HepG2 (cell line): ENCODE measurements around the gene HEPHL1. TPM values are rescaled to one million over a fixed set of nuclear protein-coding genes. Genes with fewer than 3 reads are reported as not detected.

Experiments used
- ATAC-seq: fragments of 200-7000 bp; cut with Tn5 transposase; 3 replicates; pipeline ENCODE4 v1.9.1; 2020; ENCODE audit warnings: mild to moderate bottlenecking, moderate library complexity
- BruUV-seq: library from RNA; stranded (reverse); fragments of 400-500 nt; replicated peaks from 2 replicates; lab custom pipeline; 2021; lab: Mats Ljungman, UMichigan
- CTCF ChIA-PET: fragments of 300-600 bp; formaldehyde crosslinking; extraction: SDS; loops from one replicate; lab custom pipeline; 2021; ENCODE audit warnings: low total read pairs, inconsistent platforms, low intra/inter-chr PET ratio; lab: Yijun Ruan, JAX
- POLR2A ChIA-PET: fragments of 350-600 bp; sonication (Branson Sonifier 250); formaldehyde crosslinking; loops from one replicate; lab custom pipeline; 2020; ENCODE audit warnings: antibody characterized with exemption, inconsistent platforms; lab: Yijun Ruan, JAX
- DNase-seq: peaks from one replicate; pipeline ENCODE4 v3.0.0-alpha.2; 2015; ENCODE audit warnings: low spot score
- FAIRE-seq: peaks from 3 replicates; lab custom pipeline; 2011; peaks lifted over from hg19 to GRCh38; lab: Jason Lieb, UNC
- H2AFZ ChIP-seq: one replicate; pipeline ENCODE4 v1.6.1; 2011; ENCODE audit warnings: low read length, inconsistent platforms
- H3K27ac ChIP-seq: fragments of 300-600 bp; 3 replicates; pipeline ENCODE4 v1.8.0; 2011; ENCODE audit warnings: mixed run types, mild to moderate bottlenecking, mixed read lengths, low read length, inconsistent platforms; ENCODE audit not compliant: insufficient read depth; ENCODE audit errors: extremely low read length
- H3K27me3 ChIP-seq, 2 experiments: fragments of 200-600 bp in 1 of 2; 2 replicates in 1 of 2; 3 replicates in 1 of 2; pipeline versions ENCODE4 v1.6.0 to v1.8.0; 2011; ENCODE audit warnings: low read length in 2 of 2, mild to moderate bottlenecking in 2 of 2, moderate library complexity in 2 of 2, inconsistent platforms in 1 of 2; ENCODE audit not compliant: insufficient read depth in 2 of 2, control insufficient read depth in 1 of 2
- H3K36me3 ChIP-seq, 2 experiments: fragments of 200-600 bp in 1 of 2; replicated peaks in 1 of 2; 2 replicates in 1 of 2; 3 replicates in 1 of 2; pipeline versions ENCODE4 v1.5.1 to v1.8.0; 2011; ENCODE audit warnings: low read length in 2 of 2, inconsistent platforms in 1 of 2; ENCODE audit not compliant: insufficient read depth in 2 of 2, control insufficient read depth in 1 of 2
- H3K4me1 ChIP-seq: 2 replicates; pipeline ENCODE4 v1.5.1; 2012; ENCODE audit warnings: low read length, inconsistent platforms; ENCODE audit not compliant: insufficient read depth
- H3K4me2 ChIP-seq: 2 replicates; pipeline ENCODE4 v1.6.0; 2011; ENCODE audit warnings: low read depth, low read length, inconsistent platforms
- H3K4me3 ChIP-seq, 3 experiments: fragments of 200-600 bp in 1 of 3; sonication (generic), shearing (Covaris generic) in 1 of 3; replicated peaks in 1 of 3; 2 replicates each; pipeline ENCODE4 v1.5.1; 2011 to 2016; ENCODE audit warnings: low read length in 3 of 3, inconsistent platforms in 2 of 3, low read depth in 2 of 3, mild to moderate bottlenecking in 2 of 3, control low read depth in 1 of 3, mixed read lengths in 1 of 3; ENCODE audit not compliant: insufficient read depth in 1 of 3
- H3K79me2 ChIP-seq: one replicate; pipeline ENCODE4 v1.6.1; 2011; ENCODE audit warnings: low read length, inconsistent platforms; ENCODE audit not compliant: insufficient read depth
- H3K9ac ChIP-seq: 2 replicates; pipeline ENCODE4 v1.6.0; 2011; ENCODE audit warnings: mild to moderate bottlenecking, low read depth, low read length, inconsistent platforms; ENCODE audit not compliant: insufficient read depth
- H3K9me3 ChIP-seq: 2 replicates; pipeline ENCODE4 v1.5.1; 2012; ENCODE audit warnings: mild to moderate bottlenecking, low read length
- H4K20me1 ChIP-seq: 2 replicates; pipeline ENCODE4 v1.6.0; 2011; ENCODE audit warnings: inconsistent platforms, mild to moderate bottlenecking, low read length, moderate library complexity; ENCODE audit not compliant: insufficient read depth
- ESRRA ChIP-seq: sonication (generic); formaldehyde crosslinking; IDR thresholded peaks from 2 replicates; pipeline ENCODE4 v1.5.1; 2020; ENCODE audit warnings: mild to moderate bottlenecking, low read depth, missing genetic modification reagents
- KDM6A ChIP-seq: IDR thresholded peaks from 2 replicates; pipeline ENCODE4 v1.6.1; 2016; ENCODE audit warnings: low read depth
- NR0B2 ChIP-seq: sonication (generic); formaldehyde crosslinking; IDR thresholded peaks from 2 replicates; pipeline ENCODE4 v1.4.0; 2020; ENCODE audit warnings: mild to moderate bottlenecking, missing genetic modification reagents
- SMAD1 ChIP-seq: sonication (generic); formaldehyde crosslinking; IDR thresholded peaks from 2 replicates; pipeline ENCODE4 v1.4.0; 2020; ENCODE audit warnings: missing genetic modification reagents, low read depth, mild to moderate bottlenecking, borderline replicate concordance
- SP4 ChIP-seq: sonication (generic); formaldehyde crosslinking; IDR thresholded peaks from 2 replicates; pipeline ENCODE4 v1.8.1; 2023; ENCODE audit warnings: mild to moderate bottlenecking, missing genetic modification reagents
- TCF7L2 ChIP-seq: IDR thresholded peaks from 2 replicates; pipeline ENCODE4 v1.6.1; 2011; ENCODE audit warnings: mild to moderate bottlenecking, low read depth, low read length, moderate library complexity
- TERF1 ChIP-seq: sonication (generic); formaldehyde crosslinking; IDR thresholded peaks from 2 replicates; pipeline ENCODE4 v1.8.0; 2022; ENCODE audit warnings: mild to moderate bottlenecking, missing genetic modification reagents, moderate library complexity
- ZBTB49 ChIP-seq: sonication (generic); formaldehyde crosslinking; IDR thresholded peaks from 2 replicates; pipeline ENCODE4 v1.4.0; 2020; ENCODE audit warnings: missing genetic modification reagents, borderline replicate concordance
- ZNF20 ChIP-seq: sonication (generic); formaldehyde crosslinking; IDR thresholded peaks from 2 replicates; pipeline ENCODE4 v1.4.0; 2020; ENCODE audit warnings: mild to moderate bottlenecking, moderate library complexity, missing genetic modification reagents
- ZNF280D ChIP-seq: sonication (generic); formaldehyde crosslinking; IDR thresholded peaks from 2 replicates; pipeline ENCODE4 v1.5.1; 2020; ENCODE audit warnings: mild to moderate bottlenecking, missing genetic modification reagents
- ZNF382 ChIP-seq: sonication (generic); formaldehyde crosslinking; IDR thresholded peaks from 2 replicates; pipeline ENCODE4 v1.5.0; 2020; ENCODE audit warnings: missing genetic modification reagents, mild to moderate bottlenecking, borderline replicate concordance
- ZNF569 ChIP-seq: sonication (generic); formaldehyde crosslinking; IDR thresholded peaks from 2 replicates; pipeline ENCODE4 v1.5.0; 2020; ENCODE audit warnings: mild to moderate bottlenecking, missing genetic modification reagents, moderate library complexity, borderline replicate concordance
- ZNF580 ChIP-seq: IDR thresholded peaks from 2 replicates; pipeline ENCODE4 v1.6.1; 2016; ENCODE audit warnings: low read depth, borderline replicate concordance
- WGBS: methylation state at CpG from one replicate; pipeline ENCODE4 v1.1.6; 2017; ENCODE audit warnings: low lambda C conversion rate; 5-methylcytosine and 5-hydroxymethylcytosine counted together
- in situ Hi-C: cut with HindIII; loops from 2 replicates; pipeline ENCODE4 v1.10.0; 2017; ENCODE audit warnings: low pct_unique_long_range_greater_than_20kb; ENCODE audit not compliant: extremely low pct_ligation_motif_present
- intact Hi-C: fragments of 100-400 bp; cut with micrococcal nuclease; formaldehyde crosslinking; loops from one replicate; pipeline ENCODE4 v1.10.0; 2022; ENCODE audit not compliant: unreplicated experiment
- polyA plus RNA-seq, 8 experiments: library from polyadenylated mRNA; depleted of rRNA in 3 of 8; stranded (reverse) in 7 of 8; unstranded in 1 of 8; fragments of >200 nt; fragmentation: Illumina TruSeq in 4 of 8; extraction: Trizol in 4 of 8; gene quantifications; 2 replicates each; pipeline versions ENCODE4 v1.2.1 to v1.2.3, GENCODE V29; 2011 to 2016; ENCODE audit warnings: low read depth in 4 of 8, missing spikeins in 1 of 8, mixed read lengths in 1 of 8; ENCODE audit not compliant: insufficient read depth in 1 of 8
- total RNA-seq, 5 experiments: library from RNA; depleted of rRNA; stranded (reverse); fragments of >200 nt; fragmentation: Illumina TruSeq; extraction: Trizol; gene quantifications; 2 replicates each; pipeline ENCODE4 v1.2.3, GENCODE V29; 2016; ENCODE audit warnings: low read depth in 1 of 5

The HEPHL1 gene
- total and polyA plus RNA-seq, 2 of the 13 experiments (the other 11 are each of a cell fraction or from before 2014, with no cell fraction given): 0.04 to 0.05 TPM

GRCh38 chr11:94148189-94148588, 127.0 kb downstream of the HEPHL1 start (continued):
- TF ChIP-seq TERF1: no peak

- H3K27ac ChIP-seq: no peak overlapping the region
- DNase-seq (no peak), ATAC-seq (no peak), FAIRE-seq (no peak)
- no peak overlapping the region for H3K4me2 ChIP-seq
- no peak overlapping the region for H3K9ac ChIP-seq
- H2AFZ ChIP-seq: no peak overlapping the region
- no peak overlapping the region for H3K4me3 ChIP-seq
- peaks cover 12% of the 10 kb centered on the region; the same call in 1 of the 2 replicates for H4K20me1 ChIP-seq
- in situ Hi-C loops (no loop called here), intact Hi-C loops (no loop called here)
- no peaks in the 10 kb centered on the region for H3K27me3 ChIP-seq
- no peaks in the 10 kb centered on the region for H3K9me3 ChIP-seq
- BruUV-seq: no TSS peak
- peaks cover 53% of the 10 kb centered on the region for H3K79me2 ChIP-seq
- ChIA-PET POLR2A (no interaction called here), CTCF (no interaction called here)
- 86% methylated on average over 3 of the region's 3 CpGs for WGBS
- peaks cover 88% of the 10 kb centered on the region for H3K4me1 ChIP-seq
- H3K36me3 ChIP-seq: no peaks in the 10 kb centered on the region; a peak in 2 of 5 replicates
- TF ChIP-seq ZNF580 (no peak), ZNF382 (CRISPR knock-in tag) (no peak), ESRRA (CRISPR knock-in tag) (no peak), TCF7L2 (no peak), ZNF280D (CRISPR knock-in tag) (no peak), ZBTB49 (CRISPR knock-in tag) (no peak), SP4 (CRISPR knock-in tag) (no peak), KDM6A (CRISPR knock-in tag) (no peak), NR0B2 (no peak), ZNF20 (CRISPR knock-in tag) (no peak), ZNF569 (CRISPR knock-in tag) (no peak), SMAD1 (CRISPR knock-in tag) (no peak)
Measured at GRCh38 chr11:94149431-94150017, 128.4 kb downstream of the HEPHL1 start.
